IPS DF 6.9 (cell line): ENCODE results near the gene CD69.

Experiments used
- DNase-seq: peaks from one replicate; pipeline ENCODE4 v3.0.0-alpha.2; 2013; ENCODE audit warnings: low read depth, low spot score
- H3K27ac ChIP-seq: one replicate; pipeline ENCODE4 v1.5.1; 2013; ENCODE audit warnings: low read length, control low read depth
- H3K27me3 ChIP-seq: 2 replicates; pipeline ENCODE4 v1.6.1; 2013; ENCODE audit warnings: mild to moderate bottlenecking, low read length; ENCODE audit not compliant: control insufficient read depth, insufficient read depth
- H3K36me3 ChIP-seq: 2 replicates; pipeline ENCODE4 v1.6.1; 2013; ENCODE audit warnings: low read length; ENCODE audit not compliant: control insufficient read depth, insufficient read depth
- H3K4me1 ChIP-seq: 2 replicates; pipeline ENCODE4 v1.6.1; 2013; ENCODE audit warnings: low read length; ENCODE audit not compliant: control insufficient read depth, insufficient read depth
- H3K4me3 ChIP-seq: 2 replicates; pipeline ENCODE4 v1.5.1; 2013; ENCODE audit warnings: mild to moderate bottlenecking, low read length
- H3K9me3 ChIP-seq: 2 replicates; pipeline ENCODE4 v1.6.1; 2013; ENCODE audit warnings: low read length, inconsistent platforms; ENCODE audit not compliant: control insufficient read depth, insufficient read depth
- WGBS: extraction: QIAGEN DNeasy Blood & Tissue Kit; methylation state at CpG from one replicate; pipeline ENCODE4 v1.1.7; 2013; ENCODE audit warnings: mixed read lengths, missing lambda C conversion rate; ENCODE audit not compliant: insufficient read length, insufficient coverage; 5-methylcytosine and 5-hydroxymethylcytosine counted together

CD69 gene

DNA sequence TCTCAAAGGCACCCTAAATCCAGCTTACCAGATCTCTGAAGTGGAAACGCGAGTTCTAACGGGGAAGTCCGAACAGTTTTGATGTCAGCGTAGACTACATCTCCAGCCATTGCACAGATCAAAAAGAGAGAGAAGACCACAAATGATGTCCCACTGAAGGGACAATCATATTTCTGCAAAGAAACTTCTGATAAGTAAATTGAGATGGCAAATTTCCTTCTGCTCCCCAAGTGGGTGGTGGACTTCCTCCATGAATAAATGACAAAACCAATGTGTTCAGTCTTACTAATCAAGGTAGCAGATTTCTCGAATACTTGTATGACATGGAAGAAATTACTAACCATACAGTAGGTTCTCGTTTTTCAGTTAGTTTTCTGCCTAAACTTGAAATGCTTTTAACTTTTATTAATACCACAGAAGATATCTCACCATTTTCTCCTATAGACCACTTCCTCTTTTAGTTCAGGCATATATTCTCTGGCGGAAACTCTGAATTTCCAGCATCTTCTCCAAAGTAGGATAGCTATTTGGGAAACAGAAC lies 27.7 kb downstream of the CD69 start, which contains the start of gene CLECL1:
Gene CLECL1, minus strand, starts transcription at position 177 of the 541 bp plus-strand sequence.
- no peaks in the 10 kb centered on the region for H3K36me3 ChIP-seq
- WGBS, result no CpG with 5 or more reads among the region's 8 CpGs
- no peak for DNase-seq
- no peak within 1 kb of the TSS for H3K4me3 ChIP-seq
- no peaks in the 10 kb centered on the region for H3K27me3 ChIP-seq
- no peak within 1 kb of the TSS for H3K27ac ChIP-seq
- H3K9me3 ChIP-seq, result no peaks in the 10 kb centered on the region
- no peaks in the 10 kb centered on the region for H3K4me1 ChIP-seq

DNA sequence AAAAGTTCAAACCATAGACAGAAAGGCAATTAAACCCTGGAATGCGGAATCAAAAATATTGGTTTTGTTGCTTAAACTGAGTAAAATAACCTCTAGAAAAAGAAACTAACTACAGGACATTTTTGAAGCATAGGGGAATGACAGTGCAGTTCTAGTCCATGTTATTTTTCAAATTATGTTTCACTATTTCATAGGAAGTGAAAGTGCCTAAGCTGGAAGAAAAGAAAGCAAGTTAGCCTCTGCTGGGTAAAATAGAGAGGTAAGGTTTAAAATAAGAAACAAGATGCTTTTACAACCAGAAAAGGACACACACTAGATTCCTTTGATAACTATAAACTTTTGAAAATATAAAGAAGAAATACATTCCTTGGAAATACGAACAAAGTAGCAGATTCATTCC lies 28.9 kb downstream of the CD69 start:
- H3K4me3 ChIP-seq, result no peak overlapping the region
- H3K27ac ChIP-seq, result no peak overlapping the region
- no peaks in the 10 kb centered on the region for H3K27me3 ChIP-seq
- no CpG with 5 or more reads among the region's 2 CpGs for WGBS
- no peaks in the 10 kb centered on the region for H3K9me3 ChIP-seq
- H3K4me1 ChIP-seq, result no peaks in the 10 kb centered on the region
- no peaks in the 10 kb centered on the region for H3K36me3 ChIP-seq
- DNase-seq, result no peak

DNA sequence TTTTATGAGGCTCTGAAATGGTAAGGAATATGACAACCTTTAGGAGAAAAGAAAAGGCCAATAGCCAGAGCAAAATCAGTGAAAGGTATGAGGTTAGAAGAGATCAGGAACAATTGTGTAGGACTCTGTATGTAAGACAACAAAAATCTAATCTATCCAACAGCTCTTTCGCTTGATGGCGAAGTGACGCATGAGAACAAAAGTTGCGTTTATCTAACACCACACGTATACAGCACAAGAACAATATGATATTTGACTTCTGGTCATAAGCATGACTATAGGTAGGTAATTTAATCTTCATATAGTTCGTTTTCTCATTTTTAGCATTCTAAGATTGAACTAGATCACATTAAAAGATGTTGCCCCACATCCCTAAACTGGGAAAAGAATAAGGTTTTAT lies 29.3 kb downstream of the CD69 start:
- H3K4me3 ChIP-seq, result no peak overlapping the region
- H3K27me3 ChIP-seq, result no peaks in the 10 kb centered on the region
- WGBS, result no CpG with 5 or more reads among the region's 6 CpGs
- H3K27ac ChIP-seq, result no peak overlapping the region
- H3K9me3 ChIP-seq, result no peaks in the 10 kb centered on the region
- H3K36me3 ChIP-seq, result no peaks in the 10 kb centered on the region
- no peaks in the 10 kb centered on the region for H3K4me1 ChIP-seq
- no peak for DNase-seq

- H3K4me3 ChIP-seq, result no peak overlapping the region
- H3K9me3 ChIP-seq, result no peaks in the 10 kb centered on the region
- no peak overlapping the region for H3K27ac ChIP-seq
- H3K4me1 ChIP-seq, result no peaks in the 10 kb centered on the region
- DNase-seq, result no peak
- no CpG with 5 or more reads among the region's 6 CpGs for WGBS
- no peaks in the 10 kb centered on the region for H3K36me3 ChIP-seq
- no peaks in the 10 kb centered on the region for H3K27me3 ChIP-seq
These were observed 30.1 kb downstream of the CD69 start for GRCh38 chr12:9730591-9730990.

DNA sequence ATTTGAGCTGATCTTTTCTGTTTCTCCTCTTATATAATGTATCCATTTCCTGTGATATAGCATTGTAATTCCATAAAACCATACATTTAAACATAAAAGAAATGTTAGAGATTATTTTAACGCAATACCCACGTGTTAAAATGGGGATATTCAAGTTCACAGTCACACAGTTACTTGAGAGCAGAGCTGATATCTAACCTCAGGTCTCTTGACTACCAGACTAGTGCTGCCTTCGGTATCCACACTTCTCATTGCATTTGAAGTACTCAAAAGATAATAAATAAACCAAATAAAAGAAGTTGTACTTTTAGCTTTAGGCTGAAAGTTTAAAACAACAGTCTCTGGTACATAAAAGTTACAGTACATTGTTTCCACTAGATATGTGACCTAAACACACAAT lies 30.7 kb downstream of the CD69 start:
- H3K4me1 ChIP-seq, result no peaks in the 10 kb centered on the region
- no peak for DNase-seq
- H3K27ac ChIP-seq, result no peak overlapping the region
- H3K36me3 ChIP-seq, result no peaks in the 10 kb centered on the region
- no CpG with 5 or more reads among the region's 3 CpGs for WGBS
- no peak overlapping the region for H3K4me3 ChIP-seq
- H3K9me3 ChIP-seq, result no peaks in the 10 kb centered on the region
- H3K27me3 ChIP-seq, result no peaks in the 10 kb centered on the region

DNA sequence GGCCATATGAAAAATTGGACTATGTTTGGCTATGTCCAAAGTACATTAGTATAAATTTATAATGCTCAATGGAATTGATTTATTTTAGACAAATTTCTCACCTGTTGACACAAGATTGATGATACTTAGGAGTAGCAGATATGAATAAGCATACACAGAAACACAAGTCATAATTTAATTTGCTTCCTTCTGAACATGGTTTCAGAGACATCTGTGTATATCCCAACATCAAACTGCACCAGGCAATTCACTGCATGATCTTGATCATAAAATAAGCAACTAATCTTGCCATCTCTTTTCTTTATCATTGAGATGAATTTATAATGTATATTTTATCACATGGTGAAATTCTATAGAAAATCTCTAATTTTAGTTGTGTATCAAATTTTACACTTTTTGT lies 31.6 kb downstream of the CD69 start:
- no peak overlapping the region for H3K27ac ChIP-seq
- DNase-seq, result no peak
- H3K4me1 ChIP-seq, result no peaks in the 10 kb centered on the region
- H3K9me3 ChIP-seq, result no peaks in the 10 kb centered on the region
- no peaks in the 10 kb centered on the region for H3K36me3 ChIP-seq
- H3K4me3 ChIP-seq, result no peak overlapping the region
- no peaks in the 10 kb centered on the region for H3K27me3 ChIP-seq

DNA sequence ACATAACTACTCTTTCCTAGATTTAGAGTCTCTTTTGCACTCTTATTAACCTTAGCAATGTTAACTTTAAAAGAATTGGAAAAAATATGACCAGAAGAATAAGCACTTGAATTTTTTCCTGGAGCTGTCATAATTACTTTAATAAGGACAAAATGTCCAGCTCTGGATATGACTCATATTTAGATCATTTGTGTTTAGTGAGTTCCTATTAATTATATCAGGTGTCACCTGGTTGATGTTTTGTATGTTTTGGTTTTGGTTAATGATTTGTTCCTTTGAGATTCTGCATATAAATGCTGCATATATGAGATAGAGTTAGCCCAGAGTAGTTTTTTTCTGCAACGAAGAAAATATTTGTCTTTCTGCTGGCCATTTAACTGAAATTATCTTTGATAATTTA lies 32.9 kb downstream of the CD69 start:
- Histone ChIP-seq H3K9me3 (no peaks in the 10 kb centered on the region), H3K4me1 (no peaks in the 10 kb centered on the region), H3K4me3 (no peak overlapping the region), H3K36me3 (no peaks in the 10 kb centered on the region), H3K27me3 (no peaks in the 10 kb centered on the region), H3K27ac (no peak overlapping the region)
- DNase-seq, result no peak
- no CpG with 5 or more reads among the region's 1 CpG for WGBS

- no peaks in the 10 kb centered on the region for H3K27me3 ChIP-seq
- no peak overlapping the region for H3K4me3 ChIP-seq
- H3K9me3 ChIP-seq, result no peaks in the 10 kb centered on the region
- WGBS, result no CpG with 5 or more reads among the region's 2 CpGs
- DNase-seq, result no peak
- no peaks in the 10 kb centered on the region for H3K36me3 ChIP-seq
- H3K27ac ChIP-seq, result no peak overlapping the region
- no peaks in the 10 kb centered on the region for H3K4me1 ChIP-seq
These were observed 35.4 kb downstream of the CD69 start for GRCh38 chr12:9725213-9725870.

GRCh38 chr12:9724023-9724422 lies 36.7 kb downstream of the CD69 start:
- no peaks in the 10 kb centered on the region for H3K27me3 ChIP-seq
- WGBS, result no CpG with 5 or more reads among the region's 1 CpG
- H3K9me3 ChIP-seq, result no peaks in the 10 kb centered on the region
- H3K36me3 ChIP-seq, result no peaks in the 10 kb centered on the region
- no peaks in the 10 kb centered on the region for H3K4me1 ChIP-seq
- H3K4me3 ChIP-seq, result no peak overlapping the region
- DNase-seq, result no peak
- H3K27ac ChIP-seq, result no peak overlapping the region

GRCh38 chr12:9721394-9722092 lies 39.2 kb downstream of the CD69 start:
- Histone ChIP-seq H3K27ac (no peak overlapping the region), H3K27me3 (no peaks in the 10 kb centered on the region), H3K4me1 (no peaks in the 10 kb centered on the region), H3K36me3 (no peaks in the 10 kb centered on the region), H3K4me3 (no peak overlapping the region), H3K9me3 (no peaks in the 10 kb centered on the region)
- no CpG with 5 or more reads among the region's 5 CpGs for WGBS
- no peak for DNase-seq

- no CpG with 5 or more reads among the region's 1 CpG for WGBS
- no peak for DNase-seq
- Histone ChIP-seq H3K27ac (no peak overlapping the region), H3K36me3 (no peaks in the 10 kb centered on the region), H3K9me3 (no peaks in the 10 kb centered on the region), H3K4me3 (no peak overlapping the region), H3K4me1 (no peaks in the 10 kb centered on the region), H3K27me3 (no peaks in the 10 kb centered on the region)
These were observed 40.9 kb downstream of the CD69 start for GRCh38 chr12:9719790-9720189.
